ENCODE measurements around the gene SLC6A9. TPM values are rescaled to one million over a fixed set of nuclear protein-coding genes. Genes with fewer than 3 reads are reported as not detected.

Gene SLC6A9
- total RNA-seq, 1 donor from 2014 or later: 29.4 TPM

GRCh38 chr1:44027320-44027719 lies 3.9 kb downstream of the SLC6A9 start:
- TF ChIP-seq CTCF (IDR thresholded peaks at IDR 0.05; ENCODE audit: unreplicated experiment): no peak
- Mint-ChIP-seq H3K9me3 (ENCODE audit: low read depth) (no peaks in the 10 kb centered on the region), H3K27ac (no peak overlapping the region), H3K36me3 (ENCODE audit: insufficient read depth) (peaks cover 4% of the 10 kb centered on the region), H3K4me3 (ENCODE audit: low read depth) (no peak overlapping the region), H3K4me1 (ENCODE audit: low read depth) (peaks cover 13% of the 10 kb centered on the region), H3K27me3 (no peaks in the 10 kb centered on the region)
- no peak for DNase-seq (ENCODE audit: low spot score, unreplicated experiment)

DNA sequence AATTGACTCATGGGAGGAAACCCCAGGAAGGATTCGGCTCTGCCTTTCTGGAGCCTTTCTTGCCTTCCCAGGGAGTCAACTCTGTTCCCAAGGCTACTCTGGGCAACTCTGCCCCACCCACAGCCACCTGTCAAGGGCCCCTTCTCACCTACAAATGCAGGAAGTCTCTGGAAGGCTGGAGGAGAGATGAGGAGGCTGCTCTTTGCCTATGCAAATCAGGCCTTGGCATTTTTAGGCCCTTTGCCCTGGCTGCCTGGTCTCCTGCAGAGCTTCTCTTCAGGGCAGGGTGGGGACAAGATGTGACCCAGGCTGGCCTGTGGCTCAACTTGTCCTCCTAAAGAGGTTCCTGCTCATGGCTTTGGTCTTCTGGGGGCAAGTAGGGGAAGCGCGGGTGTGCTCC lies 5.4 kb downstream of the SLC6A9 start:
- no peak for TF ChIP-seq CTCF (IDR thresholded peaks at IDR 0.05; ENCODE audit: unreplicated experiment)
- Mint-ChIP-seq H3K27me3 (no peaks in the 10 kb centered on the region), H3K27ac (no peak overlapping the region), H3K4me1 (ENCODE audit: low read depth) (peaks cover 4% of the 10 kb centered on the region), H3K4me3 (ENCODE audit: low read depth) (no peak overlapping the region), H3K36me3 (ENCODE audit: insufficient read depth) (peaks cover 6% of the 10 kb centered on the region), H3K9me3 (ENCODE audit: low read depth) (no peaks in the 10 kb centered on the region)
- DNase-seq (ENCODE audit: low spot score, unreplicated experiment): no peak

DNA sequence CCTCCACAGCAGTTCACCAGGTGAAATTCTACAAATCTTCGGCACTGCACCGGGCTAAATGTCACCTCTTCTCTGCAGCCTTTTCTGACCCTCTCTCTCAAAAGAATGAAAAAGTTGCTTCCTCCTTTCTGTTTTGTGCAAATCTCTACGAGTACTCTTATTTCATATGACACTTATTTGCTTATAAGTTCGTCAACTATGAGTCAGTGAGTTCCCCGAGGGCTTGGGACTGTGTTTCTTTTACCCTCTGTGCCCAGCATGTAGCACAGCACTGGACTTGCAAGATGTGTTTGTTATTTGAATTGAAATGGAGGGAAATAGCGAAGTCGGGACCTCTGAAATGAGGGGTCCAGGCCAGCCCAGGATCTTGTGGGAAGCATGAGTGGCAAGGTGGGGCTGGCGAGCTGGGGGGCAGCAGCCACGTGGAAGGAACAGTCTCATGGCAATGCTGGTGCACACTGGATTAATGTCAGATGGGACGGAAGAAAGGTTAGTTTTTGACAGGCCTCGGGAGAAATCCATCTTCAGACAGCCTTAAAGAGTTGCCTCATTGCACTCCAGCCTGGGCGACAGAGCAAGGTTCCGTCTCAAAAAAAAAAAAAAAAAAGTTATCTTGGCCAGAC lies 6.2 kb downstream of the SLC6A9 start:
- TF ChIP-seq CTCF (IDR thresholded peaks at IDR 0.05; ENCODE audit: unreplicated experiment): no peak
- H3K4me3 Mint-ChIP-seq (ENCODE audit: low read depth): no peak overlapping the region
- H3K27me3 Mint-ChIP-seq: no peaks in the 10 kb centered on the region
- no peaks in the 10 kb centered on the region for H3K9me3 Mint-ChIP-seq (ENCODE audit: low read depth)
- no peak overlapping the region for H3K27ac Mint-ChIP-seq
- H3K36me3 Mint-ChIP-seq (ENCODE audit: insufficient read depth): peaks cover 6% of the 10 kb centered on the region
- peaks cover 4% of the 10 kb centered on the region for H3K4me1 Mint-ChIP-seq (ENCODE audit: low read depth)
- no peak for DNase-seq (ENCODE audit: low spot score, unreplicated experiment)

DNA sequence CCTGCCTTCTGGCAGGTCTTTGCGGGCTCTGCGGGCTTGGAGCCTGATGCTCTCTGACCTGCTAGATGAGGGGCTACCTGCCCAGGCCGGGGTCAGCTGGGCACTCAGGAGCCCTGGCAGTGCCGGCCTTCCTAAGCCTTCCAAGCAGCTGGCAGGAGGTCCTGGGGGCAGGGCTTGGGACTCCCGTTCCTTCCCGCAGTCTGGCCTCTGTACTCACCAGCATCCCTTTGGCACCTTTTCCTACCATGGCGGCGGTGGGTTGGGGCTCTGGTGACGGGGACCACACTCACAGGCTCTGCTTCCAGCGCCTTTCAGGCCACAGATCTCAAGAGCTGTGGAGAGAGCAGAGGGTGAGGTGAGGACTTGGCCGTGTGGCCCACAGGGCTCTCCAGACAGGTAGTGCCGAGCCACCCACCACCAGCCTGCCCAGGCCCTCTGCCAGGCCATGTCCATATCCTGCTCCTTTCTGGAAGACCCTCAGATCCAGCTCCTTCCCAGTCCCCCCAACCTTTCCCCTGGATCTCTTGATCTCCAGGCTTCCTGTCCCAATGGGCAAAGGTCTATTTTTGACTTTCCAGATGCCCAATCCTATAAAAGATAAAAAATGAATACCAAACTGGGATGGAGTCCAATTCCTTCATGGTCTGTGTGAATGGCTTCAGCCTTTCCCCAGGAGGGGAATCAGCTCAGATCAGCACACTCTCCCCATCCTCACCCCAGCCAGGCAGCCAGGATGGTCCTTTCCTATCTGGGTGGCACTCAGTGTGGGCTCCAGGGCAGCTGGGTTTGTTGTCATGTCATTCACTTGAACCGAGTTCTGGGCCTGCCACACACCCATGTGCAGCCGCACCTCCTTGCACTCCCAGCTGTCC lies 7.0 kb downstream of the SLC6A9 start:
- no peak for TF ChIP-seq CTCF (IDR thresholded peaks at IDR 0.05; ENCODE audit: unreplicated experiment)

GRCh38 chr1:44021581-44022321 lies 9.5 kb downstream of the SLC6A9 start:
- H3K27ac Mint-ChIP-seq: no peak overlapping the region
- H3K36me3 Mint-ChIP-seq (ENCODE audit: insufficient read depth): peaks cover 6% of the 10 kb centered on the region
- no peak overlapping the region for H3K4me3 Mint-ChIP-seq (ENCODE audit: low read depth)
- H3K27me3 Mint-ChIP-seq: no peaks in the 10 kb centered on the region
- no peaks in the 10 kb centered on the region for H3K4me1 Mint-ChIP-seq (ENCODE audit: low read depth)
- no peak for TF ChIP-seq CTCF (IDR thresholded peaks at IDR 0.05; ENCODE audit: unreplicated experiment)
- no peak for DNase-seq (ENCODE audit: low spot score, unreplicated experiment)
- H3K9me3 Mint-ChIP-seq (ENCODE audit: low read depth): no peaks in the 10 kb centered on the region

More for the DNA sequence above, 7.0 kb downstream of the SLC6A9 start:
- no peak for DNase-seq (ENCODE audit: low spot score, unreplicated experiment)
- no peaks in the 10 kb centered on the region for H3K27me3 Mint-ChIP-seq
- H3K4me3 Mint-ChIP-seq (ENCODE audit: low read depth): no peak overlapping the region
- H3K4me1 Mint-ChIP-seq (ENCODE audit: low read depth): no peaks in the 10 kb centered on the region
- H3K9me3 Mint-ChIP-seq (ENCODE audit: low read depth): no peaks in the 10 kb centered on the region
- H3K27ac Mint-ChIP-seq: no peak overlapping the region
- H3K36me3 Mint-ChIP-seq (ENCODE audit: insufficient read depth): peaks cover 6% of the 10 kb centered on the region
